ENCODE measurements around the gene ARMC5. TPM values are rescaled to one million over a fixed set of nuclear protein-coding genes. Genes with fewer than 3 reads are reported as not detected.

ARMC5 gene
- polyA plus RNA-seq, 1 of the 3 experiments (the other 2 are of a cell fraction) = 8.9 TPM

- Histone ChIP-seq H3K27me3 (ENCODE audit: insufficient read depth) (no peaks in the 10 kb centered on the region), H3K4me1 (ENCODE audit: control insufficient read depth in 1 of 2, insufficient read depth in 2 of 2, low read depth in 1 of 2, low read length in 1 of 2) (peaks cover 0 to 16% of the 10 kb centered on the region in 2 experiments; a peak in 1 of 4 replicates), H3K9me3 (no peaks in the 10 kb centered on the region), H3K4me3 (ENCODE audit: low read depth in 2 of 2, low read length in 1 of 2) (no peak overlapping the region), H3K9ac (no peak overlapping the region), H3K4me2 (no peak overlapping the region), H3K79me2 (ENCODE audit: insufficient read depth) (no peaks in the 10 kb centered on the region), H3F3A (replicated peaks; ENCODE audit: insufficient read depth) (no peaks in the 10 kb centered on the region), H3K9me2 (no peaks in the 10 kb centered on the region), H2AFZ (ENCODE audit: low read depth) (no peak overlapping the region), H4K20me1 (ENCODE audit: insufficient read depth) (no peaks in the 10 kb centered on the region), H3K36me3 (replicated peaks in 1 of 2; ENCODE audit: control insufficient read depth in 1 of 2, insufficient read depth in 2 of 2, low read length in 1 of 2) (peaks cover 0 to 33% of the 10 kb centered on the region in 2 experiments), H3K27ac (ENCODE audit: low read depth in 2 of 2, low read length in 1 of 2) (no peak overlapping the region)
- CTCF ChIA-PET = interaction anchor here (2.5 kb wide), 1 partner anchor 40 kb away, joined by 6 read pairs; no protein-coding TSS in a partner anchor
- WGBS (ENCODE audit: low lambda C conversion rate) = 95% methylated on average over 6 of the region's 8 CpGs
- TF ChIP-seq CHD2 (IDR thresholded peaks at IDR 0.05; ENCODE audit: low read length, partially characterized antibody) (no peak), NFIC (IDR thresholded peaks at IDR 0.05; ENCODE audit: borderline replicate concordance) (no peak), RFX5 (IDR thresholded peaks at IDR 0.05; ENCODE audit: low read length) (no peak), RXRA (IDR thresholded peaks at IDR 0.05; ENCODE audit: borderline replicate concordance, low read depth) (no peak), RAD21 (IDR thresholded peaks at IDR 0.05; ENCODE audit: low read length) (no peak), EZH2phosphoT487 (IDR thresholded peaks at IDR 0.05; ENCODE audit: borderline replicate concordance, low read depth) (no peak), FOSL2 (IDR thresholded peaks at IDR 0.05; ENCODE audit: borderline replicate concordance, low read depth) (no peak)
- TF ChIP-seq, protein P1, sequence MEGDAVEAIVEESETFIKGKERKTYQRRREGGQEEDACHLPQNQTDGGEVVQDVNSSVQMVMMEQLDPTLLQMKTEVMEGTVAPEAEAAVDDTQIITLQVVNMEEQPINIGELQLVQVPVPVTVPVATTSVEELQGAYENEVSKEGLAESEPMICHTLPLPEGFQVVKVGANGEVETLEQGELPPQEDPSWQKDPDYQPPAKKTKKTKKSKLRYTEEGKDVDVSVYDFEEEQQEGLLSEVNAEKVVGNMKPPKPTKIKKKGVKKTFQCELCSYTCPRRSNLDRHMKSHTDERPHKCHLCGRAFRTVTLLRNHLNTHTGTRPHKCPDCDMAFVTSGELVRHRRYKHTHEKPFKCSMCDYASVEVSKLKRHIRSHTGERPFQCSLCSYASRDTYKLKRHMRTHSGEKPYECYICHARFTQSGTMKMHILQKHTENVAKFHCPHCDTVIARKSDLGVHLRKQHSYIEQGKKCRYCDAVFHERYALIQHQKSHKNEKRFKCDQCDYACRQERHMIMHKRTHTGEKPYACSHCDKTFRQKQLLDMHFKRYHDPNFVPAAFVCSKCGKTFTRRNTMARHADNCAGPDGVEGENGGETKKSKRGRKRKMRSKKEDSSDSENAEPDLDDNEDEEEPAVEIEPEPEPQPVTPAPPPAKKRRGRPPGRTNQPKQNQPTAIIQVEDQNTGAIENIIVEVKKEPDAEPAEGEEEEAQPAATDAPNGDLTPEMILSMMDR (IDR thresholded peaks at IDR 0.05) = no peak
- TF ChIP-seq, protein P2, sequence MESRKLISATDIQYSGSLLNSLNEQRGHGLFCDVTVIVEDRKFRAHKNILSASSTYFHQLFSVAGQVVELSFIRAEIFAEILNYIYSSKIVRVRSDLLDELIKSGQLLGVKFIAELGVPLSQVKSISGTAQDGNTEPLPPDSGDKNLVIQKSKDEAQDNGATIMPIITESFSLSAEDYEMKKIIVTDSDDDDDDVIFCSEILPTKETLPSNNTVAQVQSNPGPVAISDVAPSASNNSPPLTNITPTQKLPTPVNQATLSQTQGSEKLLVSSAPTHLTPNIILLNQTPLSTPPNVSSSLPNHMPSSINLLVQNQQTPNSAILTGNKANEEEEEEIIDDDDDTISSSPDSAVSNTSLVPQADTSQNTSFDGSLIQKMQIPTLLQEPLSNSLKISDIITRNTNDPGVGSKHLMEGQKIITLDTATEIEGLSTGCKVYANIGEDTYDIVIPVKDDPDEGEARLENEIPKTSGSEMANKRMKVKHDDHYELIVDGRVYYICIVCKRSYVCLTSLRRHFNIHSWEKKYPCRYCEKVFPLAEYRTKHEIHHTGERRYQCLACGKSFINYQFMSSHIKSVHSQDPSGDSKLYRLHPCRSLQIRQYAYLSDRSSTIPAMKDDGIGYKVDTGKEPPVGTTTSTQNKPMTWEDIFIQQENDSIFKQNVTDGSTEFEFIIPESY (IDR thresholded peaks at IDR 0.05; ENCODE audit: borderline replicate concordance, low read depth) = no peak
- POLR2A ChIA-PET = no interaction called here
- DNase-seq = no peak
Observed at GRCh38 chr16:31491778-31492418, 32.6 kb downstream of the ARMC5 start.

DNA sequence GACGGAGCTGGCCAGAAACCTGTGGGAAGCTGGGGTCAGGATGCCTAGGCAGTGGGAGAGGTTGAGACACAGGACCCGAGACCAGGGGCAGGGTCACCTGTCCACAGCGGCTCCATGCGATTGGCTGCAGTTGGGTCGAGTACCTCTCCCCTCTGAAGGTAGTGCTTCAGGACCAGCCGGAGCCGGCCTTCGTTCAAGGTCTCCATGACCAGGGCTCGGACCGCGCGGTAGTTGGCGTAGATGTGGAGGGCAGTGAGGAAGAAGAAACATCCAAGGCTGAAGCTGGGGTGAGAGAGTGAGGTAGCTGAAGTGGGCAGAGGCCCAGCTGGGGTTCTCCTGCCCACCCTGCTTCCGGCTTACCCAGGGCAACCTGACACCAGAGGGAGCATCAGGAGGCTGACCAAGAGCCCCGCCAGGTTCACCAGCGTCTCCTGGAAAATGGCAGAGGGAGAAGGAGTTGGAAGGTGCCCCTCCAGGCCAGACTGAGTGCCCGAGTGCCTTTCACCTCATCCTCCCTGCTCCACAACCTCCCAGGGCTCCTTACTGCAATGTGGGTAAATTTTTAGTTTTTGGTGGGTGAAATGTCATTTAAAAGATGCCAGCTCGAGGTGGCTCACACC lies 34.3 kb downstream of the ARMC5 start:
- CTCF ChIA-PET = interaction anchor here (0.8 kb wide), 1 partner anchor 12 kb away, joined by 3 read pairs; no protein-coding TSS in a partner anchor
- WGBS (ENCODE audit: low lambda C conversion rate) = 98% methylated on average over 18 of the region's 18 CpGs
- H3K9me3 ChIP-seq = no peaks in the 10 kb centered on the region

More for the DNA sequence above, 34.3 kb downstream of the ARMC5 start:
- DNase-seq = no peak
- Histone ChIP-seq H2AFZ (ENCODE audit: low read depth) (no peak overlapping the region), H3K4me3 (ENCODE audit: low read depth in 2 of 2, low read length in 1 of 2) (no peak overlapping the region), H3K9ac (no peak overlapping the region), H3K4me1 (ENCODE audit: control insufficient read depth in 1 of 2, insufficient read depth in 2 of 2, low read depth in 1 of 2, low read length in 1 of 2) (peaks cover 0 to 3% of the 10 kb centered on the region in 2 experiments; a peak in 1 of 4 replicates), H3K4me2 (no peak overlapping the region), H3K36me3 (replicated peaks in 1 of 2; ENCODE audit: control insufficient read depth in 1 of 2, insufficient read depth in 2 of 2, low read length in 1 of 2) (peaks cover 4 to 44% of the 10 kb centered on the region in 2 experiments), H4K20me1 (ENCODE audit: insufficient read depth) (no peaks in the 10 kb centered on the region), H3K27ac (ENCODE audit: low read depth in 2 of 2, low read length in 1 of 2) (no peak overlapping the region), H3K79me2 (ENCODE audit: insufficient read depth) (no peaks in the 10 kb centered on the region), H3K27me3 (ENCODE audit: insufficient read depth) (no peaks in the 10 kb centered on the region), H3K9me2 (no peaks in the 10 kb centered on the region), H3F3A (replicated peaks; ENCODE audit: insufficient read depth) (no peaks in the 10 kb centered on the region)
- POLR2A ChIA-PET = no interaction called here
- no peak for TF ChIP-seq POLR2AphosphoS5 (IDR thresholded peaks at IDR 0.05; ENCODE audit: low read depth, low read length)
- no peak for TF ChIP-seq MXI1 (IDR thresholded peaks at IDR 0.05; ENCODE audit: low read depth, low read length)
- no peak for TF ChIP-seq SMC3 (IDR thresholded peaks at IDR 0.05; ENCODE audit: low read depth, low read length)
- no peak for TF ChIP-seq RFX5 (IDR thresholded peaks at IDR 0.05; ENCODE audit: low read length)
- TF ChIP-seq, protein P1 (IDR thresholded peaks at IDR 0.05) = no peak
- TF ChIP-seq GATA2 (CRISPR knock-in tag; IDR thresholded peaks at IDR 0.05) = no peak
- TF ChIP-seq ELF1 (IDR thresholded peaks at IDR 0.05) = no peak
- no peak for TF ChIP-seq RCOR1 (IDR thresholded peaks at IDR 0.05; ENCODE audit: low read length)
